HK-2 (cell line): ENCODE data around the gene ABCA2.

Experiments used
- DNase-seq: peaks from one replicate; pipeline ENCODE4 v3.0.0-alpha.2; 2018; ENCODE audit not compliant: unreplicated experiment

The ABCA2 gene, protein sequence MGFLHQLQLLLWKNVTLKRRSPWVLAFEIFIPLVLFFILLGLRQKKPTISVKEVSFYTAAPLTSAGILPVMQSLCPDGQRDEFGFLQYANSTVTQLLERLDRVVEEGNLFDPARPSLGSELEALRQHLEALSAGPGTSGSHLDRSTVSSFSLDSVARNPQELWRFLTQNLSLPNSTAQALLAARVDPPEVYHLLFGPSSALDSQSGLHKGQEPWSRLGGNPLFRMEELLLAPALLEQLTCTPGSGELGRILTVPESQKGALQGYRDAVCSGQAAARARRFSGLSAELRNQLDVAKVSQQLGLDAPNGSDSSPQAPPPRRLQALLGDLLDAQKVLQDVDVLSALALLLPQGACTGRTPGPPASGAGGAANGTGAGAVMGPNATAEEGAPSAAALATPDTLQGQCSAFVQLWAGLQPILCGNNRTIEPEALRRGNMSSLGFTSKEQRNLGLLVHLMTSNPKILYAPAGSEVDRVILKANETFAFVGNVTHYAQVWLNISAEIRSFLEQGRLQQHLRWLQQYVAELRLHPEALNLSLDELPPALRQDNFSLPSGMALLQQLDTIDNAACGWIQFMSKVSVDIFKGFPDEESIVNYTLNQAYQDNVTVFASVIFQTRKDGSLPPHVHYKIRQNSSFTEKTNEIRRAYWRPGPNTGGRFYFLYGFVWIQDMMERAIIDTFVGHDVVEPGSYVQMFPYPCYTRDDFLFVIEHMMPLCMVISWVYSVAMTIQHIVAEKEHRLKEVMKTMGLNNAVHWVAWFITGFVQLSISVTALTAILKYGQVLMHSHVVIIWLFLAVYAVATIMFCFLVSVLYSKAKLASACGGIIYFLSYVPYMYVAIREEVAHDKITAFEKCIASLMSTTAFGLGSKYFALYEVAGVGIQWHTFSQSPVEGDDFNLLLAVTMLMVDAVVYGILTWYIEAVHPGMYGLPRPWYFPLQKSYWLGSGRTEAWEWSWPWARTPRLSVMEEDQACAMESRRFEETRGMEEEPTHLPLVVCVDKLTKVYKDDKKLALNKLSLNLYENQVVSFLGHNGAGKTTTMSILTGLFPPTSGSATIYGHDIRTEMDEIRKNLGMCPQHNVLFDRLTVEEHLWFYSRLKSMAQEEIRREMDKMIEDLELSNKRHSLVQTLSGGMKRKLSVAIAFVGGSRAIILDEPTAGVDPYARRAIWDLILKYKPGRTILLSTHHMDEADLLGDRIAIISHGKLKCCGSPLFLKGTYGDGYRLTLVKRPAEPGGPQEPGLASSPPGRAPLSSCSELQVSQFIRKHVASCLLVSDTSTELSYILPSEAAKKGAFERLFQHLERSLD (N-terminal part only)

DNA sequence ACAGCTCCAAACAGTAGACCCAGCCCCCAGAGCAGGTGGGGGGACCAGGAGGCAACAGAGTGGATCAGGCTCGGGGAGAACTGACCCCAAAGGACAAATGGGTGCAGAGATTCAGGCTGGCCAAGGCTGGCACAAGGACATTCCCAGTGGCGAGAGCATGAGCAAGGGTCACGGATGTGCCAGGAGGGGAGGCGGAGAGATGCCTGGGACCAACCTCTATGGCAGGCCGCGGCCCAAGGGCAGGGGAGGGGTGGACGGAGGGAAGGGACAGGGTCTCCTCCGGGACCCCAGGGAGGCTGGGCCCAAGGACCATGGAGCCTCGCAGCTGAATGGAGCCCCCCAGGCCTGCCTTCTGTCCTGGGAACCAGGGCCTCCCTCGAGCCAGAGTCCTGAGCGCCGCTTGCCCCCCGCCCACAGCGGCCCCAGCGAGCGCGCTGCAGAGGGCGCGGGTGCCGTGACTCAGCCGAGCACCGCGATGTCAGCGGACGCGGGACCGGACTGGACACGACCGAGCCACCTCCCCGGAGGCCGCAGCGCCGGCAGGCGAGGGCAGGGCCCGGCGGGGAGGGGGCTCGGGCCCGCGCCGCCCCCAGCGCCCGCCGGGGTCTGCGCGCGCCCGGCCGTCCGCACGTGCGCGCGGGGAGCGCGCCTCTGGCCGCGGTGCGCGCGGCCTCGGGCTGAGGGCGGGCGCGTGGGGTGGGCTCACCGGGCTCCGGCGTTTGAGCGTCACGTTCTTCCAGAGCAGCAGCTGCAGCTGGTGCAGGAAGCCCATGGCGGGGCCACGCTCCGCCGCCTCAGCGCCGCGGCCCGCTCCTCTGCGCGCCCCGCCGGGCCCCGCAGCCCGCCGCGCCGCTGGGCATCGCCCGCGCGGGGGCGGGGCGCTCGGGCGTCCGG, at the start of gene ABCA2:
Gene ABCA2, minus strand, starts transcription at position 869 of the 894 bp plus-strand sequence. Its CDS starts 97 bp downstream, at position 772.
- DNase-seq = peak; percentile 34

DNA sequence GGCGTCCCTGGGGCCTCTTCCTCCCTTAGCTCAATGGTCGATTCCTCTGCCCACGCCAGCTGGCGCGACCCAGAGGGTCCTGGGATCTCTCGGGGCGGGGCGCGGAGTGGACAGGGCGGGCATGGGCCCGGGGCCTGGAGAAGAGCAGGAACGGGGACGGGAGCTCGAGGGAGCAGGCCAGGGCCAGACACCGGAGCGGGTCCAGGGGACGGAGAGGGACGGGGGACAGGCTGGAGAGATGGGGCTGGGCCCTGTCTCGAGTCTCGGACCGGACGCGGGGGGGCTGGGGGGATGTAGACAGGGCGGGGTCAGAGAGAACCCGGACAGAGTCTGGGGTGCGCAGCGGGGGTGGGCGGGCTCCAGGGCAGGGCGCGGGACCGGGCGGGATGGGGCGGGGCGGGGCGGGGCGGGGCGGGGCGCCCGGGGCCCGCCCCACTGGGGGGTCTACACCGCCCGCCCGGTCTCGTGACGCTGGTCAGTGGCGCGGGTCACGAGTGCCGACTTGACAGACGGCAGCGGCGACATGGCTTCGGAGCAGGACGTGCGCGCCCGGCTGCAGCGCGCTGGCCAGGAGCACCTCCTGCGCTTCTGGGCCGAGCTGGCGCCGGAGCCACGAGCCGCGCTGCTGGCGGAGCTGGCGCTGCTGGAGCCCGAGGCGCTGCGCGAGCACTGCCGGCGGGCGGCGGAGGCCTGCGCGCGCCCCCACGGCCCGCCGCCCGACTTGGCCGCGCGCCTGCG, 49.1 kb upstream of the ABCA2 start, which contains the start of gene UAP1L1:
Gene UAP1L1, plus strand, starts transcription at position 508 of the 738 bp plus-strand sequence. Its CDS starts 16 bp downstream, at position 524.
- no peak for DNase-seq

DNA sequence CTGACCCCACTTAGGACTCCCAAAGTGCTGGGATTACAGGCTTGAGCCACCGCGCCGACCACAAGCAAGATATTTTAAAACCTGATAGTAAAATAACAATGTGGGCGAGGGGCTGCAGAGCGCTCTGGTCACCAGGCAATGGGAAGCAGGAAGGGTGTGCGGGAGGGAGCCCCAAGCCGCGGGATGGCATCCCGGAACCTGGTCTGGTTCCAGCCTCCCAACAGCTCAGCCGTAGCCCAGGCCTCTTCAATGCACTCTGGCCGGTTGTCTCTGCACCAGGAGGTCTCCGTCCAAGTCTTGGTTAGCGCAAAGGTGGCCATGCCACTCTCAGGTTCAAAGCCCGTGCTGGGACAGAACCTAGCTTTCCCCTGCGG, 48.6 kb upstream of the ABCA2 start:
- DNase-seq = no peak

DNA sequence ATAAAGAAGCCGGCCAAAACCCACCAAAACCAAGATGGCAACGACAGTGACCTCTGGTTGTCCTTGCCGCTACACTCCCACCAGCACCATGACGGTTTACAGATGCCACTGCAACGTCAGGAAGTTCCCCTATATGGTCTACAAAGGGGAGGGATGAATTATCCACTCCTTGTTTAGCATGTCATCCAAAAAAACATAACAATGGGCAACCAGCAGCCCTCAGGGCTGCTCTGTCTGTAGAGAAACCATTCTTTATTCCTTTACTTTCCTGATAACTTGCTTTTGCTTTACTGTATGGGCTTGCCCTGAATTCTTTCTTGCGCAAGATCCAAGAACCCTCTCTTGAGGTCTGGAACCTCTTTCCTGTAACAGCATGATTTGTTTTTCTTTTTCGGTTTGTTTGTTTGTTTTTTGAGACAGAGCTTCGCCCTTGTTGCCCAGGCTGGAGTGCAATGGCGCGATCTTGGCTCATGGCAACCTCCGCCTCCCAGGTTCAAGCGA, 47.3 kb upstream of the ABCA2 start:
- DNase-seq = no peak

DNA sequence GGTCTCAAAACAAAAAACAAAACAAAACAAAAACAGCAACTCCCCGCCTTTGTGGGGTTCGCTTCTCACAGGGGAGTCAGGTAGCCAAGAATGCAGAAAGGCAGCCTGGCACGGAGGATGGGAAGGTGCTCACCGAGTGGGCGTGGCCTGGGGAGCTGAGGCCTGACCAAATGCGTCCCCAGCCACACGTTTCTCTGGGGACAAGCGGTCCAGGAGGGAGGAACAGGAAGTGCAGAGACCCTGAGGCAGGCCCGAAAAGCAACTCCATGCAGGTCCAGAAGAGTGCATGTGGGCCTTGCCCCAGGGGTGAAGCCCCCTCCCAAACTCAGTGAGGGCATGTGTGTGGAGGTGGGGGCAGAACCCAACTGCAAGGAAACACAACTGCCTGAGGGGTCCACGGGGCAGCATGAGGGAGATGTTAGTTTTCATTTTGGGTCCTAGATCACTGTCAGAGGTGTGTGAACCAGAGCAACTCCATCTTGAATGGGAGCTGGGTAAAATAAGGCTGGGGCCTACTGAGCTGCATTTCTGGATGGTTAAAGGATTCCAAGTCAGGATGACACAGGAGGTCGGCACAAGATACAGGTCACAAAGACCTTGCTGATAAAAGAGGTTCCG, 46.7 kb upstream of the ABCA2 start:
- no peak for DNase-seq

DNA sequence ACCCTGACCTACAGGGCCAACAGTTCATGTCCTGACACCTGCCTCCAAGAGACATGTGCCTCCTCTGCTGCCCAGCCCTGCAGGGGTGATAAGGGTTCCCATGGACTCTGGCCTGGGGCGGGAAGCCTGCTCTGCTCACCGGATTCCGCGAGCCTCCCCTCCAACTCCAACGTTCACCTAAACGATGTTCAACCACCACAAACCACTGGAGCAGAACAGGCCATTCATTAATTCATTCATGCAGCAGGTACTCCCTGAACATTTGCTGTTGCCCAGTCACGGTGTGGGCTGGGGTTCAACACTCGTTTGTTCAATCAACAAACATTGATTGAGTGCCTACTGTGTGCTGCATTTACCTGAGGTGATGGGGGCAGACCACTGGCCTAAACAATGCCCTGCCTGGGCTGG, 46.0 kb upstream of the ABCA2 start:
- no peak for DNase-seq

DNA sequence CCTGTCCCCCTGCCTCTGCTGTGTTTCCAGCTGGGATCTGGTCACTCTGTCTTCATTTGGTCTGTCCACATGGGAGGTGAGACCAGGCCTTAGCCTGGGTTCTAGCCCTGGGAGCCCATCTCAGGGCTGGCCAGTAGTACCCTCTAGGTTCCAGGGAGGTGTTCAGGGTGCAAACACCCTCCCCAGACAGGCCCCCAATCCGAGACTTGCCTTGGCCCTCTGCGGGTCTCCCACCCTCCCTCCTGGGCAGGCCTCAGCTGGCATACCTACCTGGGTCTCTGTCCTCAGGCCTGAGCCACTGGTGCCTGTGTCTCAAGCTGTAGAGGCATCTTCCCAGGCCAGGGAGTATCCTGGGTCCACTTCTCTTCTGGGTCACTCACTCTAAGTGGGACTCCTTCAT, 43.2 kb upstream of the ABCA2 start:
- DNase-seq = no peak

DNA sequence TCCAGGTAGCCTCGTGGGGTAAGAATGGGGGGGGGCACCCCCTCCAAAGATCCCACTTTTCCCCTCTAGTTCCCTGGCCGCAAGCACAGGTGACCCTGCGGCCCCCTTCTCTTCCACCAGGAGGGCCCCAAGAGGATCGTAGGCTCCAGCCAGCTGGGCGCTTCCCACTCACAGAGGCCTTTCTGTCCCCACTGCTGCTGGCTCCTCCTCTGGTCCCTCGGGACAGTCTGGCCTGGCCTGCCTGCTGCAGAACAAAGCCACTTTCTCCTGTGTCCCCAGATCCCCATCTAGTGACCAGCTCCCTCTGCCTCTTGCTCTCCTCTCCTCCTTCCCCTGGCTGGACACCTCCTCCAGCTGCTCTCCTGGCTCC, 42.9 kb upstream of the ABCA2 start:
- no peak for DNase-seq

DNA sequence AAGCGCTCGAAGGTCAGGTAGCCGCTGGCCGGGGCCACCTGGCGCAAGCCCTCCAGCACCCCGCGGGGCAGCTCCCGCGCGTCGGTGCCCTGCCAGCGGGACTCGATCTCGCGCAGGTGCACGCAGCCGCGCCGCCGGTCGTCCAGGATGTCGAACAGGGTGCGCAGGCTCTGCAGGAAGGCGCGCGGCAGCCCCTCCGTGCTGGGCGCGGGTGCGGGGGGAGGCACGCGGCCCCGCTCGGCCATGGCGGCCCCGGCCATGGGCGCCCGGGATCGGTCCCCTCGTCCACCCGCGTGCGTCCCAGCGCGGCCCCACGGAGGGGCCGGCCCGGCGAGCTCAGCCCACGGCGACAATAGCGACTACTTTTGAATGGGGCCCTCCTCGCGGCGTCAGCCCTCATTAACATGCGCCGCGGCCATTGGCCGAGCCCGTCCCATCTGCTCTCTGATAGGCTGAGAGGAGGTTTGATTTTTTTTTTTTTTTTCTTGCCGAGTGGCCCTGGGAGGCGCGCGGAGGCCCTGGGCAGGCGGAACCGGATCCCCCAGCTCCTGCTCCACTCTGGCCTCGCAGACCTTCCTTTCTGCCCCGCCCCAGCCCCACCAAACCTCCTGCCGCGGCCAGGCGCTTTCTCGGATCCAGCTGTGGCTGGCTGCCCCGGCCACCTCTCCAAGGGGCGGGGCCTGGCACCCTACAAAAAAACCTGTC, 42.3 kb upstream of the ABCA2 start, which contains the start of gene SAPCD2:
Gene SAPCD2, minus strand, starts transcription at position 357 of the 705 bp plus-strand sequence. Its CDS starts 97 bp downstream, at position 260.
- DNase-seq = peak; percentile 89

DNA sequence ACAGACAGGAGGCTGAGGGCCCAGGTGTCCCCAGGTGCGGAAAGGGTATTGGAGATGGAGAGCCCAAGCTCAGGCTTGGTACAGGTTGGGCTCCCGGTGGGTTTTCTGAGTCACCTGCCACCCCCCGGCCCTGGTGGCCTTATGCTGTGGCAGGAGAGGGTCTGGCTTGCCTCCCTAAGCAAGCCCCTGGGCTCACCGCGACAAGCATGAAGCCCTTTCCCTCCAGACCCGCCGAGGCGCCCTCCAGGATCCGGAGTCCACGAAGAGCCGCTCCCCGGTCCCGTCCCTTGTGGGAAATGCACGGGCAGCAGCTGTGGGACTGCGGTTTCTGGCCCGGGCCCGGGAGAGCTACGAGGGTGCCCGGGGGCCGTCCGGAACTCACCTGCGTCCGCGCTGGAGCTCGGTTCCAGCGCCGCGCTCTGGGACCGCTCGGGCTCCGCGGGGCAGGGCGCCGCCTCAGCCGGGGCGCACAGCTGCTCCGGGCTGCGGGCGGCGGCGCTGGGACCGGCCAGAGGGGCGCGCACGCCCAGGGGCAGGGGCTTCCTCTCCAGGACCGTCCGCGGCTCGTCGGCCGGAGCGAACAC, 41.6 kb upstream of the ABCA2 start:
- DNase-seq = no peak

DNA sequence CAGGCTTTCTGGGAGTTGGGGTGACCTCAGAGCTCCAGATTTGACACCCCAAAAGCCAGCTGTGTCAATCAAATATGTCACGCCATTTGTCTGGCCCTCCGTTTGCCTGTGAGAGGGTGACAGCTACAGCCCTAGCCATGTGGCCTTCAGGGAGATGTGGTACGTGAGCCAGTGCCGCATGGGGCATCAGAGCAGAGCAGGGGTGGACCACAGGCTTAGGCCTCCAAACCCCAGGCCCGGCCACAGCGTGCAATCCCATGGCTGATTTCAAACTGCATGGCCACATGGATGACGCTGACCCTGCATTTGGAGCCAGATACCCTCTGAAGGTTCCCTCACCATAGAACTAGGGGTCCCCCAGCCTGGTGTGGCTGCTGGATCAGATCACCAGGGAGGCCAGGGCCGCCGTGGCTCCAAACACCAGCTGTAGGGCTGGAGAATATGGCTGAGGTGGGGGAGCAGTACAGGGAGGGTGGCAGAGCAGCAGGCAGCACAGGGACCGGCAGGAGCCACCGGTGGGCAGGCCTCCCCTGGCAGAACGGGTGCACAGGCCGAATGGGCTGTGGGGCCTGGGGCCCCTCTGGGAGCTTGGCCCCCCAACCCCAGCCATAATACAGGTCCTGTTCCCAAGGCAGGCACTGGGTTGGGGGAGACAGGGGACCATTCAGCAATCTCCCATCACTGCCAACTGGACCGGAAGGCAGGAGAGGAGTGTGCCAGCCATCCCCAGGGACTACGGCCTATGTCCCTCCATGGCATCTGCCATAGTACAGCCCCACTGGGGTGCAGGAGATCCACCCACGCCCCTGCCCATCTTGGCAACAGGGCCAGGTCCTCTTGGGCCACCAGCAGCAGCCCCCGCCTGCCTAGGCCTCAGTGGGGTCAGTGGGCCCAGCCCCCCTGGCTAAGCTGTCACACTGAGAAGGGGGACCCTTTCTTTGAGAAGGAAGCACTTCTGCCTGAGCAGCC, 40.8 kb upstream of the ABCA2 start:
- DNase-seq = no peak

DNA sequence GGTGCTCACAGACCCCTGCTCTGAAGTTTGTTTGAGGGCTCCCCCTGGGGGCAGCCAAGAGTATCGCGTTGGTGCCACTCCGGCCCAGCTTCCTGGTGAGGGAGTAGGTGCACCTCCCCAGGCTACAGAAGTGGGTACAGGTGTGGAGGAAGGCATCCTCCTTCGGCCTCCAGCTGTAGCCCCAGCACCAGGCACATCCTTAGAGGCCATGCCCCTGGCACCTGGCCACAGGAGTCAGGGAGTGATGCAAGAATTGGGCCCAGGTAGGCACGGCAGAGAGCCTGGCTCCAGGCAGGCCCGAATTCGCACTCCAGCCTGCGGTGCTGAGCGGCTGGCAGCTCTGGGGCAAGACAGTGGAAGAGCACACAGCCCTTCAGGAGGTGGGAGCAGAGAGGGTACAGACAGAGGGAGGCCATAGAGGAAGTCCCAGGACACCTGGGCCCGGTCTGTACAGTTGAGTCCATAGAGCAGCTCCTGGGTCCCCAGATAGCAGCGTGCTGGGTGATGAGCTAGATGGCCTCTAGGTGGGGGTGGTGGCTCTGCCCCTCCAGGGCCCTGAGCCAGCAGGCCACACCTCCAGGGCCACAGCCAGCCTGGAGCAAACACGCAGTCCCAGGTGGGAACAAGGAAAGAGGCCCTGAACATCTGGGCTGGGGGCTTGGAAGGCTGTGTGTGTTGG, 40.0 kb upstream of the ABCA2 start:
- peak; percentile 86 for DNase-seq

DNA sequence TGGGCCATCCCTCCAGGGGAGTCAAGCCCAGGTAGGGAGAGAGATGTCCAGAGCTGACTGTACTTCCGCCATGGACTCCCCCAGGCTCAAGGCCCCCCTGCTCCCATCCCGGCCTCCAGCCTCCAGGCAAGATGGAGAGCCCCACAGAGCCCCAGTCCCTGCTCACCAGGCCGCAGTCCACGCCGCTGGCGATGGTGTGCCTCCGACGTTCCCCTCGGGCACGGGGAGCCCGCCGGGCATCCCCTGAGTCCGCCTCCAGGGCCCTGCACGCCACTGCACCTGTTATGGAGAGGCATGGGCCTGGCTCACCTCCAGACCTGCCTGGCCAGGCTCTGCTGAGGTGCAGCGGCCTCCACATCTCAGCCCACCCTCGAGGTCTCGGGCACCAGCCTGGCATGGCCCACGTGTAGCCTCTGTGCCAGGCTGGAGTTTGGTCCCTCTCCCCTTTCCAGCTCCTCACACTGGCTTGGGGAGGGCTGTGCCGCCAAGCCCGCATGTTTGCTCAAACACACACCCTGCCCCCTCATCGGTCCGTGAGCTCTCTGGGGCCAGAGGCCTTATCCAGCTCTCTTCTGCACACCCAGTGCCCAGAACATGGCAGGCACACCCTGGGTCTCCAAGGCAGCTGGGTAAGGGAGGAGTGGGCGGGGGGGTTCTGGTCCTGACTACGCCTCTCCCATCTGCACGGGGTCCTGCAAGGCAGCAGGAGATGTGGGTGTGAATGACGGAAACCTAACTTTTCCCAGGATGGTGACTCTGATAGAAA, 38.2 kb upstream of the ABCA2 start:
- DNase-seq = no peak

DNA sequence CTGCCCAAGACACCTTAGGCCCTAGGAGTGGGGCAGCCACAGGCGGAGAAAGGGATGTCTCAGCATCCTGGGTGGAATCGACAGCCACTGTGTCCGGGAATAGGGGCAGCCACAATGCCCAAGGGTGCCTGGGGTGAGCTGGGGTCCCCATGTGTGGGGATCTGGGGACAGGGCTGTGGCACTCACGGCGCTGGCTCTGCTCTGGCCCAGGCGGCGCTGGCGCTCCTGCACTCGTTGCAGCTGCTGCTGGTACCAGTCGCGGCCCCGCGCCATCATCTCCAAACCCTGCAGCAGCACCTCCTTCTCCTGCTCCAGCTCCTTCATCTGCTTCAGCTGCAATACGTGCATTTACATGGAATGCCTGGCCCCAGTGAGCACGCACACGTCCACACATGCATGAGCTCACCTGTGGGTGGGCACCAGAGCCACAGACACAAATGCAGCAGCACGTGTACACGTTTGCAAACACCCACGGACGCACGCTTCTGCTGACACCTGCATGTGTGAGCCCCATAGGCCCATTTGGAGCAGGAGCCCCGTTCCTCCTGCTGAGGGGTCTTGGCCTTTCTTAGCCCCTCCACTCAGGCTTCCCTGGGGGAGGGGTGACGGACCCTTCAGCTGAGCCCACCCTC, 37.4 kb upstream of the ABCA2 start:
- no peak for DNase-seq

DNA sequence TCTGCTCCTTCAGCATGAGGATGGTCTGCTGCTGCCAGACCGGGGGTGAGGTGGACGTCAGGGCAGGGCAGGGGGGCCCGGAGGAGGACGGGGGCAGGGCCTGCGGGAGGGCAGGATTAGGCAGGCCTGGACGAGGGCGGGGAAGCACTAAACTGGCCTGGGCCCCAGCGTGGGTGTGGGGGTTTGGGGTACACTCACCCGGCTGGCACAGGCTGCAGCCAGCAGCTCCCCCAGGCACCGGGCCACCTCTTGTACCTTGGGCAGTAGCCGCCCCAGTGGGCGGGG, 36.8 kb upstream of the ABCA2 start:
- no peak for DNase-seq
